ENCODE data around the gene SETD1B.

- no peak for TF ChIP-seq EZH2 (IDR thresholded peaks at IDR 0.05; ENCODE audit: insufficient read depth, poor library complexity, severe bottlenecking)
- no peak for TF ChIP-seq EZH2phosphoT487 (IDR thresholded peaks at IDR 0.05; ENCODE audit: insufficient read depth, low read depth)
Observed at GRCh38 chr12:121875582-121875981, 71.8 kb downstream of the SETD1B start.

All from GM23248 (cell line).